Fibroblast of lung (primary cell): Measurements from ENCODE around the gene TRAPPC12. TPM values are rescaled to one million over a fixed set of nuclear protein-coding genes. Genes with fewer than 3 reads are reported as not detected.
"Not testable (repeated sequence)": the region's sequence is repeated elsewhere in the genome, so short reads cannot be mapped to it uniquely, and the experiment has no call there.

Experiments used
- DNase-seq, 2 donors: peaks; one replicate each; pipeline versions ENCODE4 v3.0.0 to v3.0.0-alpha.2; 2010; ENCODE audit warnings: low read depth in 2 of 2
- H2AFZ ChIP-seq: 2 replicates; pipeline ENCODE4 v1.5.1; 2012; ENCODE audit warnings: low read length, control low read depth, inconsistent platforms
- H3K27ac ChIP-seq: 2 replicates; pipeline ENCODE4 v1.5.1; 2011; ENCODE audit warnings: low read length, control low read depth; ENCODE audit not compliant: insufficient read depth
- H3K27me3 ChIP-seq: 2 replicates; pipeline ENCODE4 v1.5.1; 2011; ENCODE audit warnings: mild to moderate bottlenecking, low read length; ENCODE audit not compliant: control insufficient read depth, insufficient read depth
- H3K36me3 ChIP-seq: 2 replicates; pipeline ENCODE4 v1.5.1; 2011; ENCODE audit warnings: low read length; ENCODE audit not compliant: control insufficient read depth, insufficient read depth
- H3K4me1 ChIP-seq: 2 replicates; pipeline ENCODE4 v1.5.1; 2011; ENCODE audit warnings: low read length; ENCODE audit not compliant: control insufficient read depth, insufficient read depth; ENCODE audit errors: extremely low read depth
- H3K4me2 ChIP-seq: 2 replicates; pipeline ENCODE4 v1.5.1; 2011; ENCODE audit warnings: low read length, control low read depth; ENCODE audit not compliant: insufficient read depth; ENCODE audit errors: extremely low read depth
- H3K4me3 ChIP-seq, 4 experiments: fragments of 200-600 bp in 1 of 4; sonication (generic) in 1 of 4; replicated peaks in 1 of 4; 2 replicates each; pipeline ENCODE4 v1.5.1; 2011 to 2016; ENCODE audit warnings: low read length in 4 of 4, low read depth in 3 of 4, mild to moderate bottlenecking in 3 of 4, control low read depth in 2 of 4, inconsistent platforms in 1 of 4, mixed read lengths in 1 of 4; ENCODE audit not compliant: insufficient read depth in 1 of 4; ENCODE audit errors: control extremely low read depth in 1 of 4
- H3K79me2 ChIP-seq: 2 replicates; pipeline ENCODE4 v1.5.1; 2012; ENCODE audit warnings: mild to moderate bottlenecking, low read length, inconsistent platforms; ENCODE audit not compliant: control insufficient read depth, insufficient read depth
- H3K9ac ChIP-seq: 2 replicates; pipeline ENCODE4 v1.5.1; 2011; ENCODE audit warnings: mild to moderate bottlenecking, low read length, control low read depth; ENCODE audit not compliant: insufficient read depth
- H3K9me3 ChIP-seq: 2 replicates; pipeline ENCODE4 v1.5.1; 2012; ENCODE audit warnings: low read depth, low read length; ENCODE audit not compliant: control insufficient read depth, insufficient read depth
- H4K20me1 ChIP-seq: 2 replicates; pipeline ENCODE4 v1.5.1; 2011; ENCODE audit warnings: low read length; ENCODE audit not compliant: control insufficient read depth, insufficient read depth; ENCODE audit errors: extremely low read depth
- CTCF ChIP-seq, 2 donors: IDR thresholded peaks in 1 of 2; conservative IDR thresholded peaks in 1 of 2; 1 replicate in 1 of 2; 2 replicates in 1 of 2; pipeline ENCODE4 v1.5.1; 2011 to 2012; ENCODE audit warnings: low read length in 2 of 2, control low read depth in 1 of 2, inconsistent platforms in 1 of 2, low read depth in 1 of 2, mild to moderate bottlenecking in 1 of 2
- EZH2 ChIP-seq: IDR thresholded peaks from 2 replicates; pipeline ENCODE4 v1.5.1; 2012; ENCODE audit warnings: low read length, control low read depth, mild to moderate bottlenecking; ENCODE audit errors: missing control alignments
- polyA plus RNA-seq, 2 donors: library from polyadenylated mRNA; depleted of rRNA in 1 of 2; stranded (reverse) in 1 of 2; unstranded in 1 of 2; fragments of >200 nt; gene quantifications; 2 replicates each; pipeline ENCODE4 v1.2.1, GENCODE V29; 2011 to 2012; ENCODE audit warnings: missing spikeins in 1 of 2
- total RNA-seq: library from RNA; depleted of rRNA; stranded (reverse); fragments of >200 nt; gene quantifications from 2 replicates; pipeline ENCODE4 v1.2.1, GENCODE V29; 2014

The TRAPPC12 gene
- total and polyA plus RNA-seq, 2 donors (not counting 1 experiment from before 2014, with no cell fraction given): 33.7 to 53.2 TPM

- Histone ChIP-seq H3K4me2 (no peak overlapping the region), H3K4me3 (no peak overlapping the region), H3K36me3 (peaks cover 4% of the 10 kb centered on the region), H3K4me1 (peaks cover 3% of the 10 kb centered on the region), H3K9ac (no peak overlapping the region), H3K9me3 (no peaks in the 10 kb centered on the region), H4K20me1 (no peaks in the 10 kb centered on the region), H3K27ac (no peak overlapping the region), H3K27me3 (no peaks in the 10 kb centered on the region), H2AFZ (no peak overlapping the region), H3K79me2 (no peaks in the 10 kb centered on the region)
- no peak for DNase-seq
- no peak for TF ChIP-seq CTCF (conservative IDR thresholded peaks at IDR 0.05 in 1 of 2, IDR thresholded peaks at IDR 0.05 in 1 of 2; ENCODE audit: low read depth in 1 of 2, low read length in 2 of 2)
- TF ChIP-seq EZH2: no peak
These were observed 66.4 kb downstream of the TRAPPC12 start for GRCh38 chr2:3445891-3446290.

- no peak overlapping the region for H3K27ac ChIP-seq
- H3K27me3 ChIP-seq: no peaks in the 10 kb centered on the region
- no peaks in the 10 kb centered on the region for H3K9me3 ChIP-seq
- H3K79me2 ChIP-seq: no peaks in the 10 kb centered on the region
- H3K4me1 ChIP-seq: peaks cover 3% of the 10 kb centered on the region
- H2AFZ ChIP-seq: no peak overlapping the region
- peaks cover 4% of the 10 kb centered on the region for H3K36me3 ChIP-seq
- no peak overlapping the region for H3K9ac ChIP-seq
- no peak for DNase-seq
- no peak overlapping the region for H3K4me3 ChIP-seq
- no peak for TF ChIP-seq CTCF (conservative IDR thresholded peaks at IDR 0.05 in 1 of 2, IDR thresholded peaks at IDR 0.05 in 1 of 2; ENCODE audit: low read depth in 1 of 2, low read length in 2 of 2)
- no peak for TF ChIP-seq EZH2
- H4K20me1 ChIP-seq: no peaks in the 10 kb centered on the region
- no peak overlapping the region for H3K4me2 ChIP-seq
These were observed 66.9 kb downstream of the TRAPPC12 start for GRCh38 chr2:3446381-3446780.

GRCh38 chr2:3447186-3447585 lies 67.7 kb downstream of the TRAPPC12 start:
- not testable (repeated sequence) for DNase-seq, H3K36me3 ChIP-seq, H3K27ac ChIP-seq

More at GRCh38 chr2:3447186-3447585, 67.7 kb downstream of the TRAPPC12 start:
- H3K9ac ChIP-seq, H3K4me3 ChIP-seq, H3K4me1 ChIP-seq, H2AFZ ChIP-seq, H3K27me3 ChIP-seq, H3K79me2 ChIP-seq, H3K4me2 ChIP-seq, H3K9me3 ChIP-seq, H4K20me1 ChIP-seq: not testable (repeated sequence)
